OCI-LY7 (cell line): Measurements from ENCODE around the gene LYPLA2.

Experiments
- CTCF ChIP-seq: fragments of 200-600 bp; sonication (generic); conservative IDR thresholded peaks from 2 replicates; pipeline ENCODE4 v1.5.1; 2014; ENCODE audit warnings: mild to moderate bottlenecking, antibody characterized with exemption, low read length, moderate library complexity, mixed read lengths
- EZH2phosphoT487 ChIP-seq: fragments of 200-600 bp; sonication (generic); IDR thresholded peaks from 2 replicates; pipeline ENCODE4 v1.6.1; 2018; ENCODE audit warnings: low read depth, borderline replicate concordance, mild to moderate bottlenecking, mixed run types, antibody characterized with exemption, low read length, moderate library complexity, mixed read lengths

- TF ChIP-seq CTCF: no peak
- no peak for TF ChIP-seq EZH2phosphoT487
Measured at GRCh38 chr1:23791516-23792047, 637 bp downstream of the LYPLA2 start.
